ENCODE data around the gene CHST7. TPM values are rescaled to one million over a fixed set of nuclear protein-coding genes. Genes with fewer than 3 reads are reported as not detected.
"Not testable (repeated sequence)": the region's sequence is repeated elsewhere in the genome, so short reads cannot be mapped to it uniquely, and the experiment has no call there.

Gene CHST7, protein sequence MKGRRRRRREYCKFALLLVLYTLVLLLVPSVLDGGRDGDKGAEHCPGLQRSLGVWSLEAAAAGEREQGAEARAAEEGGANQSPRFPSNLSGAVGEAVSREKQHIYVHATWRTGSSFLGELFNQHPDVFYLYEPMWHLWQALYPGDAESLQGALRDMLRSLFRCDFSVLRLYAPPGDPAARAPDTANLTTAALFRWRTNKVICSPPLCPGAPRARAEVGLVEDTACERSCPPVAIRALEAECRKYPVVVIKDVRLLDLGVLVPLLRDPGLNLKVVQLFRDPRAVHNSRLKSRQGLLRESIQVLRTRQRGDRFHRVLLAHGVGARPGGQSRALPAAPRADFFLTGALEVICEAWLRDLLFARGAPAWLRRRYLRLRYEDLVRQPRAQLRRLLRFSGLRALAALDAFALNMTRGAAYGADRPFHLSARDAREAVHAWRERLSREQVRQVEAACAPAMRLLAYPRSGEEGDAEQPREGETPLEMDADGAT
- total RNA-seq, result 1 to 10 TPM; 2.0 to 2.5 TPM

DNA sequence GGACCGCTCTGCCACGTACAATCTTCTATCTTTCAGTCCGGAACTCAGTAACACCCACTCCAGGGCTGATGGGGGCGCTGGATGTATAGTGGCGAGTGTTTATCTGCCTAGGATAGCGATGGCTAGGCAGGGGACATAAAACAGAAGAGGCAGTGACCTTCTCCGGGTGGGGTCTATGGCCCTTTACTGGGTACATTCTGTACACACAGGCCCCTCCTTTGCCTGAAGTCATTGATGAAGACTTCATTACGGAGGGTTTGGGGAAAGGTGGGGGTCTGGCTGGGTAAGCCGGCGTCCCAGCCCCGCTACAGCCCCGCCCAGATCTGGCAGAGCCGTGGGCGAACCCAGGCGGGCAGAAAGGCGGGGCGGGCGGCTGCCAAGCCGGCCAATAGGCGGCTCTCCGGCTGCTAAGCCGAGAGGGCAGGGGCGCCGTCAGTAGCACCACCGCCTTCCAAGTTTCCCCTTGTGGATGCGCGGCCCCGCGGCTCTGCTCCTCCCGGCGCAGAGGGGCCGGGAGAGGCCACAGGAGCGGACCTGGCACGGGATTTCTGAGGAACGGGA lies at the start of gene CHST7:
CHST7 (plus strand) TSS at position 435 of the 561 bp plus-strand sequence. CDS start 167 bp downstream, outside the sequence.
- intact Hi-C loops (cut with DNase I, micrococcal nuclease), result loop anchor here (1.0 to 10.0 kb wide), 11 partner anchors 13 to 951 kb away; partner anchors contain the start of gene ZNF674 (in 1 of the 2)
- Mint-ChIP-seq H3K4me1 (peaks cover 41% of the 10 kb centered on the region), H3K36me3 (ENCODE audit: low read depth) (peaks cover 3% of the 10 kb centered on the region), H3K27ac (peak within 1 kb of the TSS; percentile 95), H3K9me3 (ENCODE audit: low read depth) (no peaks in the 10 kb centered on the region), H3K4me3 (peak within 1 kb of the TSS; percentile 77), H3K27me3 (no peaks in the 10 kb centered on the region)
- CTCF ChIA-PET, result interaction anchor here (0.6 to 1.6 kb wide), 3 partner anchors 14 to 1089 kb away, joined by 3 to 6 read pairs (median 4); partner anchors contain the start of gene RP2
- DNase-seq, result peak; percentile 77
- ATAC-seq, result peak; percentile 47
- POLR2A ChIA-PET, result interaction anchor here (0.7 to 1.3 kb wide), 2 partner anchors 15 to 185 kb away, joined by 3 to 5 read pairs; partner anchors contain the start of gene SLC9A7

DNA sequence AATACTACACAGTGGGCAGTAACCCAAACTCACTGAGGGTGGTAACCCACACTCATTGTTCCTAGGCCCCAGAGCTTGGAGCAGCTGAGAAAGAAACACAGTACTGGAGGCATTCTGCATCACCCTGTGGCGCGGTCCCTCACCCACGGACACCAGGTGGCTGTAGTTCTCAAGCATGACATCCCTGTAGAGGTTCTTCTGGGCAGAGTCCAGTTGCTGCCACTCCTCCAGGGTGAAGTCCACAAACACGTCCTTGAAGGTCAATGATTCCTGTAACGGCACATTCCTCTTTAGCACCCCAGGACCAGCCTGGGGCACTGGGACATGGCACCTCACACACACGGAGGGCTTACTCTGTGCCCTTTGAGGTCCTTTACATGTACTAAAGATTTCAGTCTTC lies 44.9 kb upstream of the CHST7 start:
- H3K36me3 Mint-ChIP-seq (ENCODE audit: low read depth); POLR2A ChIA-PET: not testable (repeated sequence)

DNA sequence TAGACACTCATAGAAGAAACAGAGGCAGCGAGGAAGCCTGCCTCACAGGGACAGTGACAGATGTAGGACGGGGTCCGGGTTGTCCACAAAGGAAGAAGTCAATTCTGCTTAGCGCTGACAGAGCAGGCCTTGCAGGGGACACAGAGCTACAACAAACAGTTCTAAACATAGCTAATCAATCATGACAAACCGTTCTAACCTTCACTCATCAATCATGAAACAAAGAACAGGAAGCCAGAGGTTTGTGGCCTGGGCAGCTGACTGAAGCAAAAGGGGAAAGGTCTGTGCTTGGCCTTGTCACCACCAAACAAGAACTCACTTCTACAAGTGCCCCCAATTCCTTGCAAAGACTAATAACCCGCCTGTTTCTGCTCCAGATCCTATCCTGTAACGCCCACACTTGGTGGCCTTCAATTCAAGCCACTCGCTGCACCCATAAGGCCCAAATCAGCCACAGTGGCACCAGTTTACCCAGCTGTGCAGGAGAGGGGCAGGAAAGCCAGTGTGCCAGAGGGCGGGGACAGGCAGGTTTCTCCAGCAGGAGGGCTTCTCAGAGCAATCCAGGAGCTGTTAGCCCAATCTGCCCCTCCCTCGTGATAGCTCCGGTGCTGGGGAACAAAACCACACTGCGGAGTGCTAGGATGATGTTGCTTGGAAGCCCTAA lies 43.7 kb upstream of the CHST7 start:
- intact Hi-C loops (cut with DNase I, micrococcal nuclease); H3K9me3 Mint-ChIP-seq (ENCODE audit: low read depth); ATAC-seq; H3K4me1 Mint-ChIP-seq; CTCF ChIA-PET; H3K27me3 Mint-ChIP-seq; H3K27ac Mint-ChIP-seq; H3K4me3 Mint-ChIP-seq; H3K36me3 Mint-ChIP-seq (ENCODE audit: low read depth); POLR2A ChIA-PET; DNase-seq: not testable (repeated sequence)

More for the DNA sequence above, 44.9 kb upstream of the CHST7 start:
- DNase-seq; H3K27me3 Mint-ChIP-seq; H3K9me3 Mint-ChIP-seq (ENCODE audit: low read depth); H3K27ac Mint-ChIP-seq; CTCF ChIA-PET; ATAC-seq; H3K4me3 Mint-ChIP-seq; H3K4me1 Mint-ChIP-seq; intact Hi-C loops (cut with DNase I, micrococcal nuclease): not testable (repeated sequence)

DNA sequence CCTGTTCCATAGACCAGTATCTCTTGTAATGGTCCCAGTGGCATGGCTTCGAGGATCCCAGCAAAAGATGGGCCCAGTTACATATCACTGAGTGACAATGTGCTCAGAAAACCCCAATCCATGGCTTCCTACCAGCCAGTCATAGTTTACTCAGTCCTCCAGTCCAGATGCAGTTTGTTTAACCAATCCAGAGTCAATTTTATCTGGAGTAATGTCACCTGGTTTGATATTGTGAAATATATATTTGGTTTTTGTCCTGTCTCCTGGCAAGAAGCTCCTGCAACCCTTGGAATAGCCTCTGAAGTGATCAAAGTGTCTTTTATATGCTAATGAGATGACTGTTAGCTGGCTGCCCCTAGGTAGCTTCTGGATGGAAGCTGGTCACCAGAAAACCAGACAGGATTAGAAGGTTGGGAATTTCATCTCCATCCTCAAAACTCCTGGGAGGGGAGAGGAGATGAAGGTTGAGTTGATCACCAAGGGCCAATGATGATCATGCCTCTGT lies 43.1 kb upstream of the CHST7 start:
- H3K36me3 Mint-ChIP-seq (ENCODE audit: low read depth); H3K4me1 Mint-ChIP-seq; DNase-seq; CTCF ChIA-PET; ATAC-seq; intact Hi-C loops (cut with DNase I, micrococcal nuclease); H3K4me3 Mint-ChIP-seq; H3K9me3 Mint-ChIP-seq (ENCODE audit: low read depth); H3K27me3 Mint-ChIP-seq; H3K27ac Mint-ChIP-seq; POLR2A ChIA-PET: not testable (repeated sequence)

DNA sequence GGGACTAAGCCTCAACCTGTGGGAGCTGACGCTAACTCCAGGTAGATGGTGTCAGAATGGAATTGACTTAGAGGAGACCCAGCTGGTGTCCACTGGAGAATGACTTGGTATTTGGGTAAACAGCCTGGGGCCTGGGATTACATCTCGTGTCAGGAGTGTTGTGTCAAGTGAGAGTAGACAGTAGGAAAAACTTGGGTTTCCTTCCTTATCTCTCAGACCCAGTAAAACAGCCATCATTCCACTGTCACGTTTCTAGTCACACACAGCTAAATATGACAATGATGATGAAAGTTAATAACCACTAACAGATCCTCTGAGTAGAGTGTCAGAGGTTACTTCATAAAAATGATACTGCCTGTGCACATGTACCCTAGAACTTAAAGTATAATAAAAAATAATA lies 42.1 kb upstream of the CHST7 start:
- ChIA-PET POLR2A (no interaction called here), CTCF (interaction anchor here (0.6 kb wide), 1 partner anchor 9 kb away, joined by 3 read pairs; no protein-coding TSS in a partner anchor)
- H3K27me3 Mint-ChIP-seq, result no peaks in the 10 kb centered on the region
- DNase-seq, result no peak
- no peak overlapping the region for H3K27ac Mint-ChIP-seq
- intact Hi-C loops (cut with DNase I, micrococcal nuclease), result no loop called here
- H3K36me3 Mint-ChIP-seq (ENCODE audit: low read depth), result peaks cover 2% of the 10 kb centered on the region
- no peak overlapping the region for H3K4me3 Mint-ChIP-seq
- no peak for ATAC-seq
- H3K4me1 Mint-ChIP-seq, result no peaks in the 10 kb centered on the region
- H3K9me3 Mint-ChIP-seq (ENCODE audit: low read depth), result no peaks in the 10 kb centered on the region

DNA sequence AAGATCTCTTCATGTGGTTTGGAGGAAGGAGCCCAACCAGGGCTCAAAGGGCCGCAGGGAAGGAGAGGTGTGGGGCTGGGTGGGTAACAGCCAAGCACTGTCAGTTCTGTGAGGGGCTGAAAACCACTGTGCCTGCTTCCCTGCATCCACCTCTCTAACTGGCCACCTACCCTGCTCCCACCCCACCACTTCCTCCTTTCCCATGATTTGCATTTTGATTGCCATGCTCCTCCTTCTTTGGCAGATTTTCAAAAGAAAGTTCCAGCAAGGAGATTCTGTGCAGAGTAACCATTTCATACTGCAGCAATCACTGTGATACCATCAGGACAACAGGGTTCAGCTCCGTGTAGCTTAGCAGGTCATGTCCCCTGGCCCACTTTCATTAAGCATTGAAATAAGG lies 30.1 kb upstream of the CHST7 start:
- ChIA-PET POLR2A (interaction anchor here (1.2 kb wide), 1 partner anchor 29 kb away, joined by 4 read pairs; no protein-coding TSS in a partner anchor), CTCF (no interaction called here)
- H3K36me3 Mint-ChIP-seq (ENCODE audit: low read depth), result peaks cover 5% of the 10 kb centered on the region
- no peak overlapping the region for H3K27ac Mint-ChIP-seq
- ATAC-seq (no peak), DNase-seq (no peak)
- no peaks in the 10 kb centered on the region for H3K27me3 Mint-ChIP-seq
- H3K9me3 Mint-ChIP-seq (ENCODE audit: low read depth), result no peaks in the 10 kb centered on the region
- no peak overlapping the region for H3K4me3 Mint-ChIP-seq
- intact Hi-C loops (cut with DNase I, micrococcal nuclease), result loop anchor here in 1 of 2 experiments (10.0 kb wide), 1 partner anchor 251 kb away; no protein-coding TSS in a partner anchor
- H3K4me1 Mint-ChIP-seq, result peaks cover 29% of the 10 kb centered on the region

DNA sequence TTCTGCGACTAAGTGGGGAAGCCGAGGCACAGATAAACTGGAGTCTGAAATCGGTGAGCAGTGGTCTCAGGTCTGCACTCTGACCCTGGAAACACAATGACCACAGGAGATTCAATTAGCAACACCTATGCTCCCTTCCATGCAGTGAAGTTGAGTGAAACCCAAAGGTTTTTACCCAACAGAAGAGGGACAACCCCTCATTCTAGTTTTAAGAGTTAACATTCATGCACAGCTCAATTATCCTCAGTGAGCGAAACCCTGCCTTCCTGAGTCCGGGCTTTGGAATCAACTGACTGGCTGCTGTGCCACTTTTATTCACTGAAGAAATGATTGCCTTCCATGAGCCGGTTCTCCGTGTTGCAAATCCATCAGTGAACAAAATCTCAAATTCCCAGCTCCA lies 29.0 kb upstream of the CHST7 start:
- CTCF ChIA-PET; H3K27me3 Mint-ChIP-seq; H3K9me3 Mint-ChIP-seq (ENCODE audit: low read depth); DNase-seq: not testable (repeated sequence)
- Mint-ChIP-seq H3K36me3 (ENCODE audit: low read depth) (peaks cover 12% of the 10 kb centered on the region), H3K4me3 (peak overlapping the region; percentile 88), H3K27ac (peak overlapping the region; percentile 94), H3K4me1 (peaks cover 32% of the 10 kb centered on the region)
- intact Hi-C loops (cut with DNase I, micrococcal nuclease), result loop anchor here (1.0 to 10.0 kb wide), 2 partner anchors 28 to 250 kb away; no protein-coding TSS in a partner anchor
- ATAC-seq, result peak; percentile 35
- POLR2A ChIA-PET, result interaction anchor here (0.6 to 1.2 kb wide), 3 partner anchors 28 to 279 kb away, joined by 3 to 4 read pairs (median 3); no protein-coding TSS in a partner anchor

DNA sequence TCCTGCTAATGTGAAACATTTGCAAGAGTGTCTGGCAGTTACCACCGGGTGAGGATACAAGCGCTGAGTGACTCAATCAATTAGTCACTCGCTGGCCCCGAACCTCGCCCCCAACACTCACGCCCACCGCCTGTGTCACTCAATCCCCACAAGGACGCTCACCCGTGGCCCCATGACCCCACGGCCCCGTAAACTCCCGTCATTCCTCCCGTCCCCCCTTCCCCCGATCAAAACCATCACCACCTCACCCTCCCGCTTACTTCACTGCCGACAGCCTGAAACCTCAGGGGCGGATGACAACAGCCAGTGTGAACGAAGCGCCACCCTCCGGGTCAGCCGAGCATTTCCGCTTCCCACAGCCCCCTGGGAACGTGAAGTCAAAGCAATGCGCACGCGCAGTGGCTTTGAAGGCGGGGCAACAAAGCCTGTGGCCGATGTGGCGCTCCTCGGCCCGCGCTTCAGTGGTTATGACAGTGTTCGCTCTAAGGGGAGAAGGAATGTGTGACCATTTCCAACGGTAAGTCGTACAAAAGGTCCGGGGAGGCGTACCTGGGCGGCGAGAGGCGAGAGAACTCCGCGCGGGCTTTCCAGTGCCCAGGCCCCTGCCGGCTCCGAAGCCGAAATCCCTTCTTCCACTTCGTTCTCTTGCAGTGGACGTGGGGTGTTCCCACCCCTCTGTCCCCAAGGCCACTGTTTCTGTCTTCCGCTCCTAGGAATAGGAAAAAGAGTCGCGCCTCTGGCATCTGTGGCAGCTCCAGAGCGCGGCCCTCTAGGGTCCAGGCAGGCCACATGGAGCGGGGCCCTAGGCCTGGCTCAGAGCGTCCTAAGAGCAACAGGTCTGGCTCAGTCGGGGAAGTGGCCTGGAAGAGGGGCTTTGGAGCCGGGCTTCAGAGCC lies 28.2 kb upstream of the CHST7 start, which contains the start of gene ZNF674:
ZNF674 (minus strand) TSS at position 311 of the 895 bp plus-strand sequence. CDS start 3,334 bp downstream, outside the sequence.
- peak; percentile 88 for ATAC-seq
- Mint-ChIP-seq H3K27me3 (no peaks in the 10 kb centered on the region), H3K27ac (peak within 1 kb of the TSS; percentile 94), H3K4me3 (peak within 1 kb of the TSS; percentile 88), H3K9me3 (ENCODE audit: low read depth) (no peaks in the 10 kb centered on the region), H3K36me3 (ENCODE audit: low read depth) (peaks cover 14% of the 10 kb centered on the region), H3K4me1 (peaks cover 32% of the 10 kb centered on the region)
- peak; percentile 96 for DNase-seq
- intact Hi-C loops (cut with DNase I, micrococcal nuclease), result loop anchor here (1.0 to 10.0 kb wide), 7 partner anchors 28 to 291 kb away; partner anchors contain the start of gene CHST7 (in 1 of the 2)
- POLR2A ChIA-PET, result interaction anchor here (0.6 kb wide), 1 partner anchor 278 kb away, joined by 3 read pairs; no protein-coding TSS in a partner anchor
- CTCF ChIA-PET, result no interaction called here

DNA sequence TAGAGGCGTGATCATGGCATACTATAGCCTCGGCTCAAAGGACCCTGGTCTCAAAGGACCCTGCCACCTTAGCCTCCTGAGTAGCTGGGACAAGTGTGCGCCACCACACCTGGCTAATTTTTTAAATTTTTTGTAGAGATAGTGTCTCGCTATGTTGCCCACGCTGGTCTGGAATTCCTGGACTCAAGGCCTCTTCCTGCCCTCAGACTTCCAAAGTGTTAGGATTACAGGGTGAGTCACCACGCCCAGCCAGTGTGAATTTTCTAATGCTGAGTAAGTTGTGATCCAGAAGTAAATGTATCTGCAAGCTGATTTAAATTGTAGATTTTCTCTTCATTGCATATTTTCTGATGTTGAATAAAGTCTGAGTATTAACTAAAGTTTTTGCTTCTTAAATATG lies 25.7 kb upstream of the CHST7 start:
- no peaks in the 10 kb centered on the region for H3K9me3 Mint-ChIP-seq (ENCODE audit: low read depth)
- peaks cover 32% of the 10 kb centered on the region for H3K4me1 Mint-ChIP-seq
- no peak for DNase-seq
- intact Hi-C loops (cut with DNase I, micrococcal nuclease), result loop anchor here (5.0 to 10.0 kb wide), 3 partner anchors 89 to 247 kb away; no protein-coding TSS in a partner anchor
- no peaks in the 10 kb centered on the region for H3K27me3 Mint-ChIP-seq
- H3K27ac Mint-ChIP-seq, result no peak overlapping the region
- peaks cover 14% of the 10 kb centered on the region for H3K36me3 Mint-ChIP-seq (ENCODE audit: low read depth)
- ATAC-seq, result no peak
- no peak overlapping the region for H3K4me3 Mint-ChIP-seq
- POLR2A ChIA-PET, result no interaction called here
- CTCF ChIA-PET, result no interaction called here

DNA sequence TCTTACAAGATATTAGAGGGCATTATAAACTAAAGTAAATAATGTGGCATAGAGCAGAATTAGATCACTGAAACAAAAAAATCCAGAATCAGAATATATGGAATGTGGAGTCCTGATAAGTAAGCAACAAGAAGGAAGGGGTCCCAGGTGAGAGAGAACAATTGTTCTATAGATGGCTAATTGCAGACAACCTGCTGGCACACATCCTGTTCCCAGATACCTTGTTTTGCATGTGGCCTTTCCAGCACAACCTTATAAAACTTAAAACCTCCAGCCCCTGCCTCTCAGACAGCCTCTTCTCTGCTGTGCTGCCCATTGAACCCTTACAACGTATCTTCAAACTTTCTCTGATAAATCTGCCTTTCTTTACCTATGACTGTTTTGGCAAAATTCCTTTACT lies 23.7 kb upstream of the CHST7 start:
- ATAC-seq, result no peak
- ChIA-PET CTCF (no interaction called here), POLR2A (no interaction called here)
- no peak overlapping the region for H3K27ac Mint-ChIP-seq
- H3K27me3 Mint-ChIP-seq, result no peaks in the 10 kb centered on the region
- H3K4me1 Mint-ChIP-seq, result peaks cover 15% of the 10 kb centered on the region
- intact Hi-C loops (cut with DNase I, micrococcal nuclease), result loop anchor here (5.0 to 10.0 kb wide), 3 partner anchors 87 to 245 kb away; no protein-coding TSS in a partner anchor
- DNase-seq, result no peak
- H3K4me3 Mint-ChIP-seq, result no peak overlapping the region
- H3K36me3 Mint-ChIP-seq (ENCODE audit: low read depth), result peaks cover 14% of the 10 kb centered on the region
- no peaks in the 10 kb centered on the region for H3K9me3 Mint-ChIP-seq (ENCODE audit: low read depth)

Data from activated CD4-positive, alpha-beta T cell treated with anti-CD3 and anti-CD28 coated beads for 36 hours (primary cell).